GM12801 (cell line): ENCODE measurements around the gene MAN2A2.

Experiments
- CTCF ChIP-seq: IDR thresholded peaks from one replicate; pipeline ENCODE4 v1.5.1; 2011; ENCODE audit warnings: control low read depth; ENCODE audit not compliant: insufficient read length; ENCODE audit errors: extremely low read depth

Gene MAN2A2

GRCh38 chr15:90871716-90872485 is 31.2 kb upstream of the MAN2A2 start:
- no peak for TF ChIP-seq CTCF

- no peak for TF ChIP-seq CTCF
Observed at GRCh38 chr15:90872486-90873184, 30.5 kb upstream of the MAN2A2 start.

GRCh38 chr15:90873488-90873997 is 29.6 kb upstream of the MAN2A2 start:
- TF ChIP-seq CTCF: no peak

- TF ChIP-seq CTCF: no peak
Observed at GRCh38 chr15:90873998-90874605, 29.0 kb upstream of the MAN2A2 start.

- no peak for TF ChIP-seq CTCF
Observed at GRCh38 chr15:90875549-90875981, 27.5 kb upstream of the MAN2A2 start.

- no peak for TF ChIP-seq CTCF
Observed at GRCh38 chr15:90876046-90876445, 27.1 kb upstream of the MAN2A2 start.

GRCh38 chr15:90876512-90877170 is 26.5 kb upstream of the MAN2A2 start:
- no peak for TF ChIP-seq CTCF
